ENCODE data around the gene LCE3C.
"Not testable (repeated sequence)": the region's sequence is repeated elsewhere in the genome, so short reads cannot be mapped to it uniquely, and the experiment has no call there.

LCE3C gene, protein sequence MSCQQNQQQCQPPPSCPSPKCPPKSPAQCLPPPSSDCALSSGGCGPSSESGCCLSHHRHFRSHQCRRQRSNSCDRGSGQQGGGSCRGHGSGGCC

DNA sequence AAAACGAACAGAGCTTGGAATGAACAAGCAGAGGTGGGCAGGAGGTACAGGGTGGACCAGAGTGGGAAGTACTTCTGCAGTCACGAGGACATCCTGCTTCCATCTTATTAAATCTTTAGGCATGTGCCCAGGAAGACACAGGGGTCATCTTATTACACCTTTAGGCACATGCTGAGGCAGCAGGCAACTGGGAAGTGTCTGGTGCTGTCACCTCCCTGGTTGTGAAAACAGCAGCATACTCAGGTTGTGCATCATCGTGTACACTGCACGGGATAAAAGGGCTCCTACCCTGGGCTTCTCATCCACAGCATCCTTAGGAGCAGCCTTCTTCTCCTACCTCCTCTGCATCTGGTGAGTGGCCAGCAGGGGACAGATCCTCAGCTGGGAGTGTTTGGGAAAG is at the start of gene LCE3C:
Gene LCE3C (plus strand): TSS at position 301 of the 400 bp plus-strand sequence. CDS start 498 bp downstream, outside the sequence.
- no peak for DNase-seq

DNA sequence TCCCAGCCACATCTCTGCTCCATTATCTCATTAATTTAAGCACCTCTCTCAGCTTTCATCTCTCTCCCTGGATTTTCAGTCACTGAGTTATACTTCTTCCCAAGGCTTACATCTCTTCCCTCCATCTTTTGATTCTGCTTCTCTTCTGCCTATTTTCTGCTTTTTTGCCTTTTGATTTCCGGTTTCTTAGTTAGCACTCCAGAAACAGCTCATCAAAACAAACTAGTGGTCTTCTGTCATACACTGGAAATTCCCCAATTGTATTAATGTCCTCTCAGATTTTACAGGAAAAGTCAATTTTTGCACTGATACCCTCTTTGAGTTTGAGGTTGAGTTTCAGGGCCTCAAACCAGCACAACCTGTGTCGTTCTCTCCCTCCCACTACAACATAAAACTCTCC is 34.9 kb upstream of the LCE3C start:
- no peak for DNase-seq

DNA sequence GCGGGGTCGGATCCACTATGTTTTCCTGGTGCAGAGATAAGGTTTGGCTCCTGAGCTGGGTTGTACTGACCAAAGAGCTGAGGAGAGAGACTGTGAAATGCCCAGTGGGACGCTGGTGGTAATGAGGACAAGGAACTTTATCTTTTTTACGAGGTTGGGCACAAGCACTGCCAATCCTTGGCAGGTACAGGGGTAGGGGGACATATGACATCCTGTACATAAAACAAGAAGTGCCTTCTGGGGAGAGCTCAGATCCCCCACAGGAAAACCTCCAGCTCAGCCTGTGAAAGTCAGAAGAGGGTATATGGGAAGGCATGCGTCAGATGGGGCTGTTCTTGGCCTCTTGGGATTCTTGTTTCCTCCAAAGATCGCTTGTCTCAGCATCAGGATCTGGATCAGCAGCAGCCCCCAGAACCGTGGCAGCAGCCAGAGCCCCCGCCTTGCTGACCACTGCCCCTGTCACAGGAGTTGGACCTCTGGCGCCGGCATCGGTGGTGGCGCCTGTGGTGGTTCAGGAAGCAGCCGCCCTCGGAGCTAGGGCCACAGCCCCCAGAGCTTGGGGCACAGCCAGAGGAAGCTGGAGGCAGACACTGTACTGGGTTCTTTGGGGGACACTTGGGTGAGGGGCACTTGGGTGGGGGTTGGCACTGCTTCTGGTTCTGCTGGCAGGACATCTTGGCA is 34.4 kb upstream of the LCE3C start:
- DNase-seq = no peak

DNA sequence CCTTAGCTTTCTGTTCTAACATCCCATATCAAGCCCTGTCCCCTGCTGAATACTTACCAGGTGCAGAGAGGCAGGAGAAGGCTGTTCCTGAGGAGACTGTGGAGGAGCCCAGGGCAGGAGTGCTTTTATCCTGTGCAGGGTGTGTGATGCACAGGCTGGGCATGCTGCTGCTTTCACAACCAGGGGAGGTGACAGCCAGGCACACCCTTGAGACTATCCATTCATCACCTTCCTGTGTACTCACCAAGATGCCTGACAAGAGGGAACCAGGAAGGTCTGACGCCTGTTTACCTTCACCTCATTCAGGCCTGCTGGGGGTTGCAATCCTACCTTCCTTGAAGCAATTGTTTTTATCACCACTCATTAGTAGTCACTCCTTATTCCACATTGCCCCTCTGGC is 33.4 kb upstream of the LCE3C start, which contains the start of gene LCE3E:
Gene LCE3E (minus strand): TSS at position 100 of the 400 bp plus-strand sequence. CDS start 572 bp downstream, outside the sequence.
- no peak for DNase-seq

DNA sequence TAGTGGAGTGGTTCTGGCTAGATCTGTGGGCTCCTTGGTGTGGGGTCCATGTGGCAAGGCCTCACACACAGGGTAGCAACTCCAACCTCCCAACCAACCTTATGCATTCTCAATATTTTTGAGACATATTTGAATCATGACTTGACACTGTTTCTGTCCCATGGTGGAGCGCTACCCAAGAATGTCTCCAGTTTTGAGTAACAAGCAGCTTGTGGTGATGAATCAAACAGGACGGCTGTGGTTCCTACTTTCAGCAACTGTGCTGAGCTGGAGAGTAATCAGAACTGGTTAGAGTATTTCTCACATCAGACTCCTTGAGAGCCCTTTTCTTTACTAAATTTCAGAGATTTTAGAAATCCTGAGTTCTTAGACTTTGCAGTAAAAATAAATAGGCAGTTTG is 22.9 kb upstream of the LCE3C start:
- DNase-seq = no peak

DNA sequence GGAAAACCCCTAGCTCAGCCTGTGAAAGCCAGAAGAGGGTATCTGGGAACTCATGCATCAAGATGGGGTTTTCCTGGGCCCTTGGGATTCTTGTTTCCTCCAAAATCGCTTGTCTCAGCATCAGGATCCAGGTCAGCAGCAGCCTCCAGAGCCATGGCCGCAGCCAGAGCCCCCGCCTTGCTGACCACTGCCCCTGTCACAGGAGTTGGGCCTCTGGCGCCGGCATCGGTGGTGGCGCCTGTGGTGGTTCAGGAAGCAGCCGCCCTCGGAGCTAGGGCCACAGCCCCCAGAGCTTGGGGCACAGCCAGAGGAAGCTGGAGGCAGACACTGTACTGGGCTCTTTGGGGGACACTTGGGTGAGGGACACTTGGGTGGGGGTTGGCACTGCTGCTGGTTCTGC is 20.5 kb upstream of the LCE3C start:
- DNase-seq = not testable (repeated sequence)

DNA sequence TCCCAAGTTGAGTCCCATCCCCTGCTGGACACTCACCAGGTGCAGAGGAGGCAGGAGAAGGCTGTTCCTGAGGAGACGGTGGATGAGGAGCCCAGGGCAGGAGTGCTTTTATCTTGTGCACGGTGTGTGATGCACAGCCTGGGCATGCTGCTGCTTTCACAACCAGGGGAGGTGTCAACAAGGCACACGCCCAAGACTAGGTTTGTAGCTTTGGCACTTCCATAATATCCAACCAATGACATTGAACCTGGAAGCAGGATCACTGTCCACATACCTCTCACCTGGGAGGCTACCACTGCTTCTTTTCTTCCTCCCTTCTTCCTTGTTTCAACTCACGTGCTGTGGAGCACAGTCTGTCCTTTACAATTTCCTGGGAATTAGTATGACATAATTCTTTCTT is 19.6 kb upstream of the LCE3C start, which contains the start of gene LCE3D:
Gene LCE3D (minus strand): TSS at position 84 of the 400 bp plus-strand sequence. CDS start 580 bp downstream, outside the sequence.
- no peak for DNase-seq

DNA sequence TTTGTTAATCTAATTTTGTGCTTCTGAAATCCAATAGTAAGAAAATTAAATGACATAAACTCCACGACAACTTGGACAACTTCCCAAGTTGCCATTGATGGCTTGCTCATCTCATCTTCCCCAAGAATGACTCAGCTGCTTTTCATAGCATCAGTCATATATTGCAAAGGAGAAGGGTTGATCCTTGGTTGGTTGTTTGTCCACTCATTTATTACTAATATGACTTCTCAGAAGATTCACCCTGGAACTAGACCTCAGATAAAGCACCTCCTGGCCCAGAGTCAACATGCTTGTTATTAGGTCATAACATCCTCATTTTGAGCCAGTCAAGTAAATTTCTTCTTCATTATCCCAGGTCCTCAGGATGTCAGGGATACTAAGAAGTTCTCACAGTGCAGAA is 17.4 kb upstream of the LCE3C start:
- no peak for DNase-seq

DNA sequence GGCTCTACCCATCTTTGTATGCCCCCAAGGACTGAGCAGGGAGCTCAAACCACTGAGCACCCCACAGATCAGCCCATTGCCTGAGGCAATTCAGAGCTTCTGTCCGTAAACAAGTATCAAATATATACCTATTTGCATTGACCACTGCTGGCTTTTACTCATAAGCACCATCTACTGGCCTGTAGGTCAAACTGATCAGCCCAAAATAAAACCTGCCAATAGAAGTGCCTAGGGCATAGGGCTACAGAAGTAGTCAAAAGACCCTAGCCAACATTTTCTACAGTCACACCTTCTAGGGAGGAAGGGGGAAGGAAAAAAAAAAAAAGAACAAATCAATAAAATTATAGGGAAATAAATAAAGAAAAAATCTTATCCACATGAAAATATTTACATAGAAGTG is 14.4 kb upstream of the LCE3C start:
- DNase-seq = no peak

DNA sequence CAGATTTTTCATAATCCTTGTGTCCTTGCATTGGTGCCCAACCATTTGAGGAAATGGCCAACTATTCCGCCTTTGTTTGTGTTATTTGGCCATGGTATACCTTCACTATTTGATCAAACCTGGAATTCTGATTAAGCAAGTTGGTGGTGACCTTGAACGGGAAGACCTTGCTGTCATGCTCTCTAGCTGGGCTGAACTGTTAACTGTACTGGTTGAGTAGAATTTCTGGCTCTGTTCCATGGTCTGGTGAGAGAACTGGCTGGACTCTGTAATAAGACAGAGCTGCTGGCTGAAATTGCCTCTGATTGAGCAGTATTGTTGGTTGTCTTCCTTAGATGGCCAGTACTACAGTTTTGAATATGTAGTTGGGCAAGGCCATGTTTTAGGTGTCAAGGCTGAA is 3.0 kb upstream of the LCE3C start:
- no peak for DNase-seq

DNA sequence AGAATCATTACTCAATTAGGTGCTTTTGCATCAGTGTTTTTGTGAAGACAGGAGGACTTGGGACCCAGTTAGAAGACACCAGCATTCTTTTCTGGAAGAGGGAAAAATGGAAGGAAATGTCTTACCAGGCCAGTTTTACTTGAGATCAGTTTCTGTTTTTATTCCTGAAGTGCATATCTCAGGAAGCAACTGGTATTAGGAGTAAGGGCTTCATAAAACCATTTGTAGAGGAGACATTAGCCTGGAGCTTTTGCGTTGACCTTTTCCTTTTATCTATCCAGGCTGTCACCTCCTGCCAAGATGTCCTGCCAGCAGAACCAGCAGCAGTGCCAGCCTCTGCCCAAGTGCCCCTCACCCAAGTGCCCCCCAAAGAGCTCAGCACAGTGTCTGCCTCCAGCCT is 13.5 kb downstream of the LCE3C start, which contains the start of gene LCE3B:
Gene LCE3B (plus strand): TSS at position 301 of the 400 bp plus-strand sequence. CDS start 0 bp downstream, at position 301.
- no peak for DNase-seq

DNA sequence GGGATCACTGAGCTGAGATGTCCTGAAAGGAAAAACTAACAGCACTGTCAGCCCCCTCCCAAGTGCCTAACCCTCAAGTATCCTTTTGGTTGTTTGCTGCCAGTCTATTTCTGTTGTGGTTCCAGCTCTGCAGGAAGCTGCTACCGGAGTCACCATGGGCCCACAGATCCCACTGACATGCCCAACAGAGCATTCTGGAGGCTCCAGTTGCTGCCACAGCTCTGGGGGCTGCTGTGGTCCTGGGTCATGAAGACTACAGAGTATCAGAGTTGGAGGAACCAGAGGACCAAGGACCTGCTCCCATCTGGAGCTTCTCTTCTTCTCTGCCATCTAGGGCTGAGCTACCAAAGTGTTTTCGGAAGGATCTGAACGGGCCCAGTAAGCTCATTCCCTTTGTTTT is 22.0 kb downstream of the LCE3C start:
- no peak for DNase-seq

DNA sequence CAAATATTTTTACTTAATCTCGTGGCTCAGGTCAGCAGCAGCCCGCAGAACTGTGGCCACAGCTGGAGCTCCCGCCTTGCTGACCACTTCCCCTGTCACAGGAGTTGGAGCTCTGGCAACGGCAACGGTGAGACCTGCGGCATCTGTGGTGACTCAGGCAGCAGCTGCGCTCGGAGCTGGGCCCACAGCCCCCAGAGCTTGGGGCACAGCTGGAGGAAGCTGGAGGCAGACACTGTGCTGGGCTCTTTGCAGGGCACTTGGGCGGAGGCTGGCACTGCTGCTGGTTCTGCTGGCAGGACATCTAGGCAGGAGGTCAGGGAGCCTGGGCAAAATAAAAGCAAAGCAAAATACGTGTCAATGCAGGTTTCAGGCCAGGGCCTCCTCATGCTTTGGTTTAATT is 22.8 kb downstream of the LCE3C start, which contains the start of gene LCE3A:
Gene LCE3A (minus strand): TSS at position 301 of the 400 bp plus-strand sequence. CDS start 0 bp downstream, at position 301.
- no peak for DNase-seq

DNA sequence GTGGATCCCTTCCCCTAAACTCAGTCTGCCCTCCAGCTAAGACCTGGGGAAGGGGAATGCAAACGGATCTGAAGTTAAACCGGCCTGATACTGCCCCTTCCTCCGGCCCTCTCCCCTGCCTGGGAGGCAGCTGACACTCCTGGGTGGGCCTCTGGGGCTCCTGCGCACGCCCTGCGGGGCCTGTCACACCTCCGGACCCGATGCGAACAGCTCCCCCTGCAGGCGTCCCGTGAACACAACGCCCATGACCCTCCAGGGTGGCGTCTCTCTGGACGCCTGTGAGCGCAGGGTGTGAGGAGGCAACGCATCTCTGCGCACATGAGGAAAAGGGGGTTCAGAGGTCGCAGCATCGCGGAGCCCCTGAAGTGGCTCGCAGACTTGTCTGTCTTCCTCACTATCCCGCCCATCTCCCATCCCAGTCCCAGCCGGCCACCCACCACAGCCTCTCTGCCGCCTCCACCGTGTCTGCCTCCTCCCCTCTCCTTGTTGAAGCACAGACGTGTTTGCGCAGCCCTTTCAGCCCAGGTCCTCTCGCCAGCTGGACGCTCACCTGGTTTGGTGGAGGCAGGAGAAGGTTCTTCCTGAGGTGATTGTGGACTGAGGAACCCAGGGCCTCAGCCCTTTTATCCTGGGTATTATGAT is 23.3 kb downstream of the LCE3C start:
- no peak for DNase-seq

DNA sequence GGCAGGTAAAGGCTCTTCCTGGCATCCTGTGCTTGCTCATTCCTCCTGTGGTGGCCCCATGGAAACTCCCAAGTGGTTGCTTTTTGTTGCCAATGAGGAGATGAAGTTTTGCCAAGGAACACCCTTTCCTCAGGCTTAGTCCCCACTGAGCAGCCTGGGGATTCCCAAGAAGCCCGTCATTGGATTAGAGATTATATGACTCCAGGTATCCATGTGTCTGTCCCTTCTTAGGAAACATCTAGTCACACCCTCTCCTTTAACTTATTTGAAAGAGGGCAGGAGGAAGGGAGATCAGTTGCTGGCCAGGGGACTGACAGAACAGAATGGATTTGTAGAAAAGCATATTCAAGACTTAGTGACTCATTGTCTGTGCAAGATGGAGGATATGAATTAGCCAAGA is 26.7 kb downstream of the LCE3C start:
- DNase-seq = no peak

DNA sequence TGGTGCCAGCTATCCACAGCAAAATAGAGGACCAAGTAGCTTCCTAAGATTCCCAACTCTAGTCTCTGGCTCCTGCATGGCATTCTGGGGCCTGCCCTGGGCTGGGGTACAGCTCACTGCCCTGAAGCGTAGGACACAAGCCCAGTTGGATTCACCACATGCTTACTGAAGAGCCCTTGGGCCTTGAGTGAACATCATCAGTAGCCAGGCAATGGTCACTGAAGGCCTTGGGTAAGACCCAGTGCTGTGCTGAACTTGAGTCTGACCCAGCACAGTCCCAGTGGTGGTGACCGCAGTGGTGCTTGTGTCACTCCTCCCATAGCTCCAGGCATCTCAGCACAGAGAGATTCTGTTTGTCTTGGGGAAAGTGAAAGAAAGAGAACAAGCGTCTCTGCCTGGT is 30.6 kb downstream of the LCE3C start:
- DNase-seq = no peak

DNA sequence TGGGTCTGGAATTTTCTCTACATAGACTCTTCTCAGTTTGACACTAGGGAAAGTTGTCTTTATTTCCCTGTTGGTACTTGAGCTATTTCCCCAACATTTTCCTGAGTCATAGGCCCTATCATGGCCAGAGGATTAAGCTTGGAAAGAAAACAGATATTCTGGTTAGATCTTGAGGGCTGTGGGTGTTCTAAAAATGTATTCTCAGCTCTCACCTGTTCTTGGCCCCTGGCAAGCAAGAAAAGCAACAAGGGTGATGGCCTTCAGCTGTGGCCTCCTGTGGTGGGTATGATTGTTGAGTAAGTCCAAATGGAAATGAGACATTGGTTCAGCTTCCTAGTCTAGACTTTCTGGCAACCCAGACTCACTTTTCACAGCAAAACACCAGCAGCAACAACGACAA is 40.3 kb downstream of the LCE3C start:
- DNase-seq = no peak

DNA sequence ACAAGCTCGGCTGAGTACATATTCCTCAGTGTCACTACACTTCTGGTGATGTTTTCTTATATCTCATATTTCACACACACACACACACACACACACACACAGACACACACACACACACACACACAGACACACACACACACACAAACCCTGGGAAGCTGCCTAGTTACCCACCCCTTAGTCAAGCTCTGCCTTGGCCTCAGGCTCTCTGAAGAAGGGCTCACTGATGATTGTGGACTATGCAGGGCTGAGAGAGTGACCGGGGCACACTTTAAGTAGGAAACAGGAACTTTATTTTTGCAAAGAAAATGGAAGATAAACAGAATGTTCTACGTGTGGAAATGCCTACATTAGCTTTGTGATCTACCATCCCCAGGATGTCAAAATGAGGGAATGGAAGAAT is 43.9 kb downstream of the LCE3C start:
- DNase-seq = no peak

DNA sequence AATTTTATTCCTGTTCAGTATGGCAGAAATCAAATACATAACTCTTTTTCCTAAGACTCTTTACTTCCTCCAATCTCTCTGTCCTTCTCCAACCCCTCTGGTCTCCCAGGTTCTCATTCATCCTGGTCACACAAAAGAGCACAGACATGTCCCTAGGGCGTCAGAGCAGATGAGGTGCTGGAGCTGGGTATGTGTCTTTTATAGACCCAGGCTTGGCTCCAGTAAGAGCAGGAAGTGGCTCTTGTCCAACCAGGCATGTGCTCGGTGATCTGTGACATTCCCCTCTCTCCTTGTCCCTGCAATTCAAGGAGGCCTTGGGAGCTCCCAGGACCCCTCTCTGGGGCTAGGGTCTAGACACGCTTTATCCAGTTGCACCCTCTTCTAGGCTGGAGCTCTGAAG is 45.1 kb downstream of the LCE3C start:
- no peak for DNase-seq

DNA sequence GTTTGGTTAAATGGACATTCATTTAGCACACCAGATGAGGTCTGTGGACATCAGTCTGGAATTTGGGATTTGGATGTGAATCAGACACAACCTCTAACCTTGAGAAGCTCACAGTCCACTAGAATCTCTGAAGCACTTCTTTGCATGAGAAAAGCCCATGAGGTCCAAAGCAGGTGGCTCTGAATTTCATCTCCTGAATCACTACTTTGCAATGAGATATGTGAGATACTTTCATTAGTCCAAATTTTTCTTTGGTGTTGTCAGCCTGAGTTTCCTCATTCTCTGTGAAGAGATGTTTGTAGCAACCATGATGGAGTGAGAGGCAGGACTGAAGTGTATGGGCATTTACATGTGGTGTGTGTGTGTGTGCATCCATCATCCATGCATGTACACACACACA is 46.6 kb downstream of the LCE3C start:
- no peak for DNase-seq
